Activated CD8-positive, alpha-beta memory T cell treated with anti-CD3 and anti-CD28 coated beads for 1 hour (primary cell): Measurements from ENCODE around the gene PDE4D.

Source experiments
- DNase-seq, 2 donors: peaks; one replicate each; pipeline ENCODE4 v3.0.0-alpha.2; 2020; ENCODE audit warnings: low read depth in 1 of 2; ENCODE audit errors: extremely low read depth in 1 of 2

Gene PDE4D

GRCh38 chr5:59272809-59273427 lies 620.6 kb downstream of the PDE4D start:
- DNase-seq = no peak

- DNase-seq = no peak
These were observed 624.6 kb downstream of the PDE4D start for GRCh38 chr5:59268756-59269415.

- no peak for DNase-seq
These were observed 626.5 kb downstream of the PDE4D start for GRCh38 chr5:59267033-59267432.

- DNase-seq = no peak
These were observed 627.1 kb downstream of the PDE4D start for GRCh38 chr5:59266410-59266809.

GRCh38 chr5:59264639-59265245 lies 628.8 kb downstream of the PDE4D start:
- DNase-seq = no peak

- no peak for DNase-seq
These were observed 629.5 kb downstream of the PDE4D start for GRCh38 chr5:59264013-59264412.

- no peak for DNase-seq
These were observed 631.6 kb downstream of the PDE4D start for GRCh38 chr5:59261969-59262368.

- DNase-seq = no peak
These were observed 632.6 kb downstream of the PDE4D start for GRCh38 chr5:59260973-59261372.

- DNase-seq = no peak
These were observed 633.3 kb downstream of the PDE4D start for GRCh38 chr5:59260200-59260599.

GRCh38 chr5:59259237-59259636 lies 634.3 kb downstream of the PDE4D start:
- no peak for DNase-seq

- DNase-seq = no peak
These were observed 635.8 kb downstream of the PDE4D start for GRCh38 chr5:59257488-59258400.

- DNase-seq = no peak
These were observed 637.2 kb downstream of the PDE4D start for GRCh38 chr5:59256331-59256730.

GRCh38 chr5:59254055-59254687 lies 639.4 kb downstream of the PDE4D start:
- no peak for DNase-seq

GRCh38 chr5:59253625-59254024 lies 639.9 kb downstream of the PDE4D start:
- DNase-seq = no peak

GRCh38 chr5:59251627-59252026 lies 641.9 kb downstream of the PDE4D start:
- DNase-seq = no peak

GRCh38 chr5:59249726-59250125 lies 643.8 kb downstream of the PDE4D start:
- no peak for DNase-seq

GRCh38 chr5:59249160-59249559 lies 644.4 kb downstream of the PDE4D start:
- DNase-seq = no peak

GRCh38 chr5:59246882-59247281 lies 646.6 kb downstream of the PDE4D start:
- no peak for DNase-seq

- no peak for DNase-seq
These were observed 647.2 kb downstream of the PDE4D start for GRCh38 chr5:59246145-59246869.

GRCh38 chr5:59245198-59245597 lies 648.3 kb downstream of the PDE4D start:
- no peak for DNase-seq
